Measurements from ENCODE around the gene HCK. TPM values are rescaled to one million over a fixed set of nuclear protein-coding genes. Genes with fewer than 3 reads are reported as not detected.

The HCK gene
- total RNA-seq, 4 donors from 2014 or later, result 2.6 to 31.8 (median 10.2) TPM

GRCh38 chr20:32078791-32079190 is 26.7 kb downstream of the HCK start:
- H3K9me3 ChIP-seq, result no peaks in the 10 kb centered on the region
- H3K4me1 ChIP-seq, result no peaks in the 10 kb centered on the region
- H3K27me3 ChIP-seq, result peaks cover 70% of the 10 kb centered on the region
- no peaks in the 10 kb centered on the region for H3K36me3 ChIP-seq
- no peak for ATAC-seq
- no peak overlapping the region for H3K4me3 ChIP-seq
- no peak overlapping the region for H3K27ac ChIP-seq
- TF ChIP-seq EP300 (IDR thresholded peaks at IDR 0.05) (no peak), POLR2A (IDR thresholded peaks at IDR 0.05) (no peak), POLR2AphosphoS5 (IDR thresholded peaks at IDR 0.05) (no peak), CTCF (IDR thresholded peaks at IDR 0.05) (no peak)

DNA sequence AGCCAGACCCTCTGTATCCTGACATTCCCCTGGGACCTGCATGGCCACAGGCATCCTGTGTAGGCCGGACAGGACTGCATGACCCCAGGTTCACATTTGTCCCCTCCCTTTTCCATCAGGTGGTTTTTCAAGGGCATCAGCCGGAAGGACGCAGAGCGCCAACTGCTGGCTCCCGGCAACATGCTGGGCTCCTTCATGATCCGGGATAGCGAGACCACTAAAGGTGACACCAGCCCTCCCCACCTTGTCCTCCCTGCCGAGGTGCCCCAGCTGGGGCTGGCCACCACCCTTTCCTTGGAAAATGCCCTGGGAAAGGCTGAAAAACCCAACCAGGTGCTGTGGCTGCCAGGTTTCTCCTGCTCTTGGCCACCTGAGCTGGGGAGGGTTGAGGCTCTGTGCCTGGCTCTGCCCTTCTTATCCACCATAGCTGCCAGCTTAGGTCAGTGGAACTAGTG is 27.6 kb downstream of the HCK start:
- 24% methylated on average over 2 of the region's 8 CpGs; no CpG with 5 or more reads in 1 of the 2 donors for WGBS, 2 donors (ENCODE audit: low coverage in 1 of 2)
- no peak overlapping the region for H3K4me3 ChIP-seq
- no peak for ATAC-seq
- H3K9me3 ChIP-seq, result no peaks in the 10 kb centered on the region
- no peak overlapping the region for H3K27ac ChIP-seq
- peaks cover 63% of the 10 kb centered on the region for H3K27me3 ChIP-seq
- H3K4me1 ChIP-seq, result no peaks in the 10 kb centered on the region
- TF ChIP-seq EP300 (IDR thresholded peaks at IDR 0.05) (no peak), POLR2AphosphoS5 (IDR thresholded peaks at IDR 0.05) (no peak), POLR2A (IDR thresholded peaks at IDR 0.05) (no peak), CTCF (IDR thresholded peaks at IDR 0.05) (no peak)
- H3K36me3 ChIP-seq, result no peaks in the 10 kb centered on the region

DNA sequence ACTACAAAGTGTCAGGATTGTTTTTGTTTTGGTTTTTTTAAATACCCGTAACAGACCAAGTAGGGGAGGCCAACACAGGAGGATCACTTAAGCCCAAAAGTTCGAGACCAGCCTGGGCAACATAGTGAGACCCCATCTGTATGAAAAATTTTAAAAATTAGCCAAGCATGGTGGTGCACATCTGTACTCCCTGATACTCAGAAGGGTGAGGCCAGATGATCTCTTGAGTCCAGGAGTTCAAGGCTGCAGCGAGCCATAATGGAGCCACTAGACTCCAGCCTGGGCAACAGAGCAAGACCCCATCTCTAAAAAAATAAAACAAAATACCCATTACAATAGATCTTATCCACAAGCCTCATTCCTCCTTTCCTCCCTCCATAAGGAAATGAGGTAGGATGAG is 28.7 kb downstream of the HCK start:
- Histone ChIP-seq H3K27ac (no peak overlapping the region), H3K36me3 (no peaks in the 10 kb centered on the region), H3K9me3 (no peaks in the 10 kb centered on the region), H3K27me3 (peaks cover 54% of the 10 kb centered on the region), H3K4me1 (no peaks in the 10 kb centered on the region), H3K4me3 (no peak overlapping the region)
- TF ChIP-seq CTCF (IDR thresholded peaks at IDR 0.05) (no peak), POLR2A (IDR thresholded peaks at IDR 0.05) (no peak), EP300 (IDR thresholded peaks at IDR 0.05) (no peak), POLR2AphosphoS5 (IDR thresholded peaks at IDR 0.05) (no peak)
- ATAC-seq, result no peak
- WGBS, 2 donors (ENCODE audit: low coverage in 1 of 2), result 64% methylated on average over 3 of the region's 3 CpGs; no CpG with 5 or more reads in 1 of the 2 donors

- WGBS, 2 donors (ENCODE audit: low coverage in 1 of 2), result 71% methylated on average over 3 of the region's 6 CpGs; no CpG with 5 or more reads in 1 of the 2 donors
- H3K36me3 ChIP-seq, result no peaks in the 10 kb centered on the region
- H3K9me3 ChIP-seq, result no peaks in the 10 kb centered on the region
- no peak overlapping the region for H3K4me3 ChIP-seq
- TF ChIP-seq POLR2AphosphoS5 (IDR thresholded peaks at IDR 0.05), result no peak
- TF ChIP-seq POLR2A (IDR thresholded peaks at IDR 0.05), result no peak
- no peak for TF ChIP-seq CTCF (IDR thresholded peaks at IDR 0.05)
- no peak for TF ChIP-seq EP300 (IDR thresholded peaks at IDR 0.05)
- no peak overlapping the region for H3K27ac ChIP-seq
- ATAC-seq, result no peak
- H3K4me1 ChIP-seq, result no peaks in the 10 kb centered on the region
- H3K27me3 ChIP-seq, result peaks cover 39% of the 10 kb centered on the region
These were observed 31.4 kb downstream of the HCK start for GRCh38 chr20:32083469-32083868.

GRCh38 chr20:32087070-32087469 is 35.0 kb downstream of the HCK start:
- no peak overlapping the region for H3K4me3 ChIP-seq
- H3K27ac ChIP-seq, result no peak overlapping the region
- TF ChIP-seq EP300 (IDR thresholded peaks at IDR 0.05) (no peak), POLR2A (IDR thresholded peaks at IDR 0.05) (no peak)
- peaks cover 0 to 6% (median 0%) of the 10 kb centered on the region in 3 donors for H3K4me1 ChIP-seq
- 60 to 80% methylated on average over 1 to 2 of the region's 3 CpGs for WGBS, 2 donors (ENCODE audit: low coverage in 1 of 2)
- no peaks in the 10 kb centered on the region for H3K9me3 ChIP-seq
- no peaks in the 10 kb centered on the region for H3K36me3 ChIP-seq
- H3K27me3 ChIP-seq, result peaks cover 18% of the 10 kb centered on the region
- ATAC-seq, result no peak

All from gastroesophageal sphincter (tissue), 4 donors.